ENCODE measurements around the gene RNF126. TPM values are rescaled to one million over a fixed set of nuclear protein-coding genes. Genes with fewer than 3 reads are reported as not detected.

RNF126 gene
- polyA plus RNA-seq, 1 donor (not counting 4 experiments of a cell fraction or from before 2014, with no cell fraction given): 8.2 TPM

DNA sequence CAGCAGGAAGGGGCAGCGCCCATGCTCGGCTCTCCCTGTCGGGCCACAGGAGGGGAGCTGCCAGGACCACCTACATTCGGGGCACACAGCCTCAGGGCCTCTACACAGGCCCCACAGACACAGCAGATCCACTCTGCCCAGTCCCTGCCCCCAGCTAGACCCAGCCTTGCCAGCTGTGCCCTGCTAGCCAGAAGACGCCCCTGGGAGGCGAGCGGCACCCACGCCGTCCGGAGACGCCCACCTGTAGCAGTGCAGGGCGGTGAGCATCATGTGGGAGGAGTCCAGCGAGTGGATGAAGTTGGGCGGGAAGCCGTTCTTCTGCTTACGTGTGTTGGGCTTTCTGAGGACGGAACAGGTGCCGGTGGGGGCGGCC, 44.8 kb downstream of the RNF126 start:
- DNase-seq (ENCODE audit: low read depth, low spot score) (no peak), FAIRE-seq (no peak)
- Histone ChIP-seq H3K9me3 (ENCODE audit: control insufficient read depth, low read depth, low read length) (no peaks in the 10 kb centered on the region), H3K4me1 (ENCODE audit: control insufficient read depth, extremely low read depth, insufficient read depth, low read length) (no peaks in the 10 kb centered on the region), H3K79me2 (ENCODE audit: control insufficient read depth, insufficient read depth, low read length) (no peaks in the 10 kb centered on the region), H2AFZ (ENCODE audit: control insufficient read depth, low read length) (no peak overlapping the region), H3K9ac (ENCODE audit: control insufficient read depth, extremely low read depth, insufficient read depth, low read length) (no peak overlapping the region), H3K9me1 (ENCODE audit: control insufficient read depth, extremely low read depth, insufficient read depth, low read length) (no peaks in the 10 kb centered on the region), H3K36me3 (ENCODE audit: control insufficient read depth in 2 of 2, extremely low read depth in 1 of 2, insufficient read depth in 2 of 2, low read length in 2 of 2) (peaks cover 10 to 17% of the 10 kb centered on the region in 2 experiments), H3K27ac (ENCODE audit: control insufficient read depth, insufficient read depth, low read length) (no peak overlapping the region), H4K20me1 (ENCODE audit: control insufficient read depth, extremely low read depth, insufficient read depth, low read length) (peaks cover 5% of the 10 kb centered on the region), H3K4me2 (ENCODE audit: control insufficient read depth, extremely low read depth, insufficient read depth, low read depth, low read length) (no peak overlapping the region), H3K4me3 (ENCODE audit: control insufficient read depth in 2 of 3, extremely low read depth in 1 of 3, insufficient read depth in 2 of 3, low read depth in 1 of 3, low read length in 3 of 3) (no peak overlapping the region), H3K27me3 (ENCODE audit: control insufficient read depth, extremely low read depth, insufficient read depth, low read length) (no peaks in the 10 kb centered on the region)
- dilution Hi-C loops (cut with MboI; ENCODE audit: extremely low pct_ligation_motif_present, low sequenced_read_pairs): no loop called here
- no peak for TF ChIP-seq EZH2 (IDR thresholded peaks at IDR 0.05; ENCODE audit: low read length)
- TF ChIP-seq, protein P1, sequence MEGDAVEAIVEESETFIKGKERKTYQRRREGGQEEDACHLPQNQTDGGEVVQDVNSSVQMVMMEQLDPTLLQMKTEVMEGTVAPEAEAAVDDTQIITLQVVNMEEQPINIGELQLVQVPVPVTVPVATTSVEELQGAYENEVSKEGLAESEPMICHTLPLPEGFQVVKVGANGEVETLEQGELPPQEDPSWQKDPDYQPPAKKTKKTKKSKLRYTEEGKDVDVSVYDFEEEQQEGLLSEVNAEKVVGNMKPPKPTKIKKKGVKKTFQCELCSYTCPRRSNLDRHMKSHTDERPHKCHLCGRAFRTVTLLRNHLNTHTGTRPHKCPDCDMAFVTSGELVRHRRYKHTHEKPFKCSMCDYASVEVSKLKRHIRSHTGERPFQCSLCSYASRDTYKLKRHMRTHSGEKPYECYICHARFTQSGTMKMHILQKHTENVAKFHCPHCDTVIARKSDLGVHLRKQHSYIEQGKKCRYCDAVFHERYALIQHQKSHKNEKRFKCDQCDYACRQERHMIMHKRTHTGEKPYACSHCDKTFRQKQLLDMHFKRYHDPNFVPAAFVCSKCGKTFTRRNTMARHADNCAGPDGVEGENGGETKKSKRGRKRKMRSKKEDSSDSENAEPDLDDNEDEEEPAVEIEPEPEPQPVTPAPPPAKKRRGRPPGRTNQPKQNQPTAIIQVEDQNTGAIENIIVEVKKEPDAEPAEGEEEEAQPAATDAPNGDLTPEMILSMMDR (optimal IDR thresholded peaks at IDR 0.05 in 1 of 3, IDR thresholded peaks at IDR 0.05 in 1 of 3, conservative IDR thresholded peaks at IDR 0.05 in 1 of 3; ENCODE audit: extremely low read depth in 1 of 3, insufficient read depth in 2 of 3, low read length in 3 of 3): no peak

DNA sequence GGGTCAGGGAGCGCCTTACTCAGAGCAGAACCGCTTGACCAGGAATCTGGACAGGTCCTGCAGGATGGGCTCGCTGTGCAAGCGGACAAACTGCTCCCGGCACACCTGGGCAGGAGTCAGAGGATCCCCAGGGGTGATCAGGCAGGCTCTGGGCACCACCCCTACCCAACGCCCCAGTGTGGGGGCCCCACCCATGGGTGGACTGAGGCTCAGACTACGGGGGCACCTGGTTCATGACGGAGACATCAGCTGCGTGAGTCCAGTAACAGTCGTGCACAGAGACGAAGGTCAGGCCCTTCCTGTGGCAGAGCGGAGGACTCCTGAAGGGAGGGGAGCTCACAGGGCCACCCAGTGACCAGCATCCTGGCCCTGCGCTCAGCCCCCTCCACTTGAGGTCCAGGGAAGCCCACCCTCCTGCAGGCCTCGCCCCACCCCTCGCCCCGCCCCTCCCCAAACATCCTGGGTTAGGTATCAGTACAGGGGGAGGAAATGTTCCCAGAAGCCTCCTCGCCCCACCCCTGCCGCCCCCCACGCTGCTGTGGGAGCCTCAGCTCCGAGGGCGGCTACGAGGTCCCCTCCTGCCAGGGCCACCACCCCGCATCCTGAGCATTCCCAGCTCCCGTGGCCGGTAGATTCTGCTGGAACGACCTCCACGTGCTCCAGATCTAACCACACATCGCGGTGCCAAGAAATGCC, 45.3 kb downstream of the RNF126 start:
- DNase-seq (ENCODE audit: low read depth, low spot score) (no peak), FAIRE-seq (no peak)
- Histone ChIP-seq H3K36me3 (ENCODE audit: control insufficient read depth in 2 of 2, extremely low read depth in 1 of 2, insufficient read depth in 2 of 2, low read length in 2 of 2) (peaks cover 10 to 17% of the 10 kb centered on the region in 2 experiments), H3K4me1 (ENCODE audit: control insufficient read depth, extremely low read depth, insufficient read depth, low read length) (no peaks in the 10 kb centered on the region), H3K4me2 (ENCODE audit: control insufficient read depth, extremely low read depth, insufficient read depth, low read depth, low read length) (no peak overlapping the region), H3K9me3 (ENCODE audit: control insufficient read depth, low read depth, low read length) (no peaks in the 10 kb centered on the region), H3K9me1 (ENCODE audit: control insufficient read depth, extremely low read depth, insufficient read depth, low read length) (no peaks in the 10 kb centered on the region), H3K4me3 (ENCODE audit: control insufficient read depth in 2 of 3, extremely low read depth in 1 of 3, insufficient read depth in 2 of 3, low read depth in 1 of 3, low read length in 3 of 3) (no peak overlapping the region), H3K9ac (ENCODE audit: control insufficient read depth, extremely low read depth, insufficient read depth, low read length) (no peak overlapping the region), H4K20me1 (ENCODE audit: control insufficient read depth, extremely low read depth, insufficient read depth, low read length) (peaks cover 5% of the 10 kb centered on the region), H3K79me2 (ENCODE audit: control insufficient read depth, insufficient read depth, low read length) (no peaks in the 10 kb centered on the region), H2AFZ (ENCODE audit: control insufficient read depth, low read length) (no peak overlapping the region), H3K27ac (ENCODE audit: control insufficient read depth, insufficient read depth, low read length) (no peak overlapping the region), H3K27me3 (ENCODE audit: control insufficient read depth, extremely low read depth, insufficient read depth, low read length) (no peaks in the 10 kb centered on the region)
- TF ChIP-seq EZH2 (IDR thresholded peaks at IDR 0.05; ENCODE audit: low read length): no peak
- TF ChIP-seq, protein P1 (optimal IDR thresholded peaks at IDR 0.05 in 1 of 3, IDR thresholded peaks at IDR 0.05 in 1 of 3, conservative IDR thresholded peaks at IDR 0.05 in 1 of 3; ENCODE audit: extremely low read depth in 1 of 3, insufficient read depth in 2 of 3, low read length in 3 of 3): no peak
- dilution Hi-C loops (cut with MboI; ENCODE audit: extremely low pct_ligation_motif_present, low sequenced_read_pairs): no loop called here
